Uterus (tissue), 2 donors: ENCODE measurements around the gene HAX1.

Experiments used
- CTCF ChIP-seq, 4 experiments: fragments of 200-600 bp in 2 of 4; fragments of 450-650 bp in 2 of 4; sonication (generic) in 2 of 4; IDR thresholded peaks; one replicate each; pipeline ENCODE4 v1.5.1; 2016 to 2019; ENCODE audit warnings: antibody characterized with exemption in 4 of 4, mild to moderate bottlenecking in 2 of 4, moderate library complexity in 1 of 4
- POLR2A ChIP-seq, 2 donors: fragments of 450-650 bp; IDR thresholded peaks; one replicate each; pipeline ENCODE4 v1.6.1; 2016; ENCODE audit warnings: antibody characterized with exemption in 2 of 2, mild to moderate bottlenecking in 1 of 2, moderate library complexity in 1 of 2

GRCh38 chr1:154313066-154313356 is 40.6 kb downstream of the HAX1 start:
- TF ChIP-seq CTCF (IDR thresholded peaks at IDR 0.05): no peak
- no peak for TF ChIP-seq POLR2A (IDR thresholded peaks at IDR 0.05)
